Caco-2 (cell line): ENCODE measurements around the gene TMA16. TPM values are rescaled to one million over a fixed set of nuclear protein-coding genes. Genes with fewer than 3 reads are reported as not detected.

ENCODE experiments used
- BruUV-seq: library from RNA; stranded (reverse); fragments of 400-500 nt; replicated peaks from 2 replicates; lab custom pipeline; 2021; lab: Mats Ljungman, UMichigan
- CTCF ChIA-PET: fragments of 300-600 bp; sonication (Branson Sonifier 250); formaldehyde crosslinking; loops from one replicate; lab custom pipeline; 2022; ENCODE audit warnings: antibody characterized with exemption; lab: Charles Lee
- POLR2A ChIA-PET: fragments of 300-600 bp; sonication (Branson Sonifier 250); formaldehyde crosslinking; loops from one replicate; lab custom pipeline; 2022; ENCODE audit warnings: antibody characterized with exemption; lab: Charles Lee
- DNase-seq, 2 experiments: peaks; one replicate each; pipeline versions ENCODE4 v3.0.0 to v3.0.0-alpha.2; 2020 to 2022
- H3K27me3 ChIP-seq: replicated peaks from 2 replicates; pipeline ENCODE4 v1.6.0; 2011; ENCODE audit warnings: low read length; ENCODE audit not compliant: control insufficient read depth, insufficient read depth
- H3K36me3 ChIP-seq: 2 replicates; pipeline ENCODE4 v1.5.1; 2011; ENCODE audit warnings: low read length; ENCODE audit not compliant: control insufficient read depth, insufficient read depth
- H3K4me1 ChIP-seq: fragments of 250-450 bp; sonication (Bioruptor Pico); 2 replicates; pipeline ENCODE4 v1.5.1; 2020; ENCODE audit warnings: mild to moderate bottlenecking
- H3K4me3 ChIP-seq: 2 replicates; pipeline ENCODE4 v1.5.1; 2011; ENCODE audit warnings: low read depth, mild to moderate bottlenecking, control low read depth, low read length
- H3K9me3 ChIP-seq: fragments of 250-450 bp; sonication (Bioruptor Pico); 2 replicates; pipeline ENCODE4 v1.5.1; 2020; ENCODE audit warnings: mild to moderate bottlenecking, moderate library complexity
- H3K27ac Mint-ChIP-seq: one replicate; pipeline ENCODE4 v1.8.0; 2022; ENCODE audit warnings: mixed read lengths; ENCODE audit not compliant: unreplicated experiment
- H3K27me3 Mint-ChIP-seq: one replicate; pipeline ENCODE4 v1.8.0; 2022; ENCODE audit warnings: mixed read lengths; ENCODE audit not compliant: insufficient read depth, unreplicated experiment
- H3K36me3 Mint-ChIP-seq: one replicate; pipeline ENCODE4 v1.8.0; 2022; ENCODE audit warnings: mild to moderate bottlenecking, mixed read lengths; ENCODE audit not compliant: insufficient read depth, unreplicated experiment
- H3K4me1 Mint-ChIP-seq: one replicate; pipeline ENCODE4 v1.8.0; 2022; ENCODE audit warnings: low read depth, mixed read lengths; ENCODE audit not compliant: unreplicated experiment
- H3K4me3 Mint-ChIP-seq: one replicate; pipeline ENCODE4 v1.8.0; 2022; ENCODE audit warnings: mild to moderate bottlenecking, moderate library complexity, mixed read lengths; ENCODE audit not compliant: unreplicated experiment
- H3K9me3 Mint-ChIP-seq: one replicate; pipeline ENCODE4 v1.8.0; 2022; ENCODE audit warnings: mixed read lengths; ENCODE audit not compliant: unreplicated experiment
- intact Hi-C: fragments of 100-400 bp; cut with micrococcal nuclease; formaldehyde crosslinking; loops from one replicate; pipeline ENCODE4 v1.10.0; 2022; ENCODE audit not compliant: unreplicated experiment
- total RNA-seq: library from RNA; stranded (reverse); gene quantifications from 2 replicates; pipeline ENCODE4 v1.2.3, GENCODE V29; 2022
- TF ChIP-seq, protein P1 (sequence below), 2 experiments: fragments of 200-600 bp in 1 of 2; IDR thresholded peaks; 1 replicate in 1 of 2; 2 replicates in 1 of 2; pipeline versions ENCODE4 v1.5.1 to v1.8.0; 2011 to 2022; ENCODE audit warnings: antibody characterized with exemption in 1 of 2, control low read depth in 1 of 2, inconsistent platforms in 1 of 2, low read depth in 1 of 2, low read length in 1 of 2, mild to moderate bottlenecking in 1 of 2, moderate library complexity in 1 of 2; ENCODE audit not compliant: insufficient read depth in 1 of 2, severe bottlenecking in 1 of 2, unreplicated experiment in 1 of 2

The TMA16 gene
- total RNA-seq, 1 experiment from 2014 or later, result 31.1 TPM

DNA sequence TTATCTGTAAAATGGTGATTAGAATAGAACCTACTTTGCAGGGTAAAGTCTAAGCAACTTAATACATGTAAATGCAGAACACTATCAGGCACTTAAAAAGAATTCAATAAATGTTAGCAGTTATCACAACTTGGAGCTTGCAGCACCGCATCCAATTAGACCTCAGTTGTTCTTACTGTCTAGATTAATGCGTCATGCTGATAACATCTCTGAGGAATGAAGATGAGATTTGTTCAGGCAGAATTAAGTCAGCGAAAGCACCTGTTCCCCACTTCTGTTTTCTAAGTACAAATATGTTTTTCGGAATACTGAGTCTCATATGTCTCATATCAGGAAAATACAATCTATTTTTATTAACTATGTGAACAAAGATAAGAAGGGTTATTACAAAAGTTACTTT is 58.7 kb downstream of the TMA16 start:
- Histone ChIP-seq H3K9me3 (no peaks in the 10 kb centered on the region), H3K4me1 (no peaks in the 10 kb centered on the region), H3K36me3 (no peaks in the 10 kb centered on the region), H3K4me3 (no peak overlapping the region), H3K27me3 (no peaks in the 10 kb centered on the region)
- Mint-ChIP-seq H3K36me3 (no peaks in the 10 kb centered on the region), H3K4me3 (no peak overlapping the region), H3K27ac (no peak overlapping the region), H3K9me3 (no peaks in the 10 kb centered on the region), H3K4me1 (no peaks in the 10 kb centered on the region), H3K27me3 (peaks cover 4% of the 10 kb centered on the region)
- no TSS peak for BruUV-seq
- intact Hi-C loops, result no loop called here
- TF ChIP-seq, protein P1, sequence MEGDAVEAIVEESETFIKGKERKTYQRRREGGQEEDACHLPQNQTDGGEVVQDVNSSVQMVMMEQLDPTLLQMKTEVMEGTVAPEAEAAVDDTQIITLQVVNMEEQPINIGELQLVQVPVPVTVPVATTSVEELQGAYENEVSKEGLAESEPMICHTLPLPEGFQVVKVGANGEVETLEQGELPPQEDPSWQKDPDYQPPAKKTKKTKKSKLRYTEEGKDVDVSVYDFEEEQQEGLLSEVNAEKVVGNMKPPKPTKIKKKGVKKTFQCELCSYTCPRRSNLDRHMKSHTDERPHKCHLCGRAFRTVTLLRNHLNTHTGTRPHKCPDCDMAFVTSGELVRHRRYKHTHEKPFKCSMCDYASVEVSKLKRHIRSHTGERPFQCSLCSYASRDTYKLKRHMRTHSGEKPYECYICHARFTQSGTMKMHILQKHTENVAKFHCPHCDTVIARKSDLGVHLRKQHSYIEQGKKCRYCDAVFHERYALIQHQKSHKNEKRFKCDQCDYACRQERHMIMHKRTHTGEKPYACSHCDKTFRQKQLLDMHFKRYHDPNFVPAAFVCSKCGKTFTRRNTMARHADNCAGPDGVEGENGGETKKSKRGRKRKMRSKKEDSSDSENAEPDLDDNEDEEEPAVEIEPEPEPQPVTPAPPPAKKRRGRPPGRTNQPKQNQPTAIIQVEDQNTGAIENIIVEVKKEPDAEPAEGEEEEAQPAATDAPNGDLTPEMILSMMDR (IDR thresholded peaks at IDR 0.05; ENCODE audit: insufficient read depth in 1 of 2, low read depth in 1 of 2, low read length in 1 of 2, severe bottlenecking in 1 of 2, unreplicated experiment in 1 of 2), result no peak
- POLR2A ChIA-PET, result no interaction called here
- no peak for DNase-seq
- CTCF ChIA-PET, result no interaction called here

DNA sequence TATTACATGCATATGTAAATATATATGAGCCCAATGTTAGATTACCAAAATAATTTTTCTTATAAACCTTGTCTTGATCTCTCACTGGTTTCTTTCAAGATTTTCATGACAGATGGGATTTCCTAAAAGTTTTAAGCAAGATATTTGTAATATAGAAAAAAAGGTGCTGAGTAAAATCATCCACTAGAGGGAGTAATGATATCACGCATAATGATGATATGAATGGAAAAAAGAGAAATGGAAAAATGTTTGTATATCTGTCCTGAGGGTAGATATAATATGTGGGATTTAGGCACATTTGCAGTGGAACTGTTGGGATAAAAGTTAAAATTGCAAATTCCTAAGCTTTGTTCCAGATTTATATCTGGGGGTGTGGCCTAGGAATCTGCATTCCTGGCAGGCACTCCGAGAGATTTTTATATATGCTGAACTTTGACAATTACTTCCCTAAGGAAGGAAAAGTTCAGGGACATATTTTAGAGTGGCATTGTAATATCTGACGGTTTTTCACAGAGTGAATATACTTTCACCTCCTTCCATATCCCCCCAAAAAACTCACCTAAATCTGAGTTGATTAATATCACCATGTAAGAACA is 60.5 kb downstream of the TMA16 start:
- H3K4me1 ChIP-seq, result no peaks in the 10 kb centered on the region
- Mint-ChIP-seq H3K27ac (no peak overlapping the region), H3K27me3 (peaks cover 4% of the 10 kb centered on the region), H3K4me1 (no peaks in the 10 kb centered on the region), H3K9me3 (no peaks in the 10 kb centered on the region), H3K36me3 (no peaks in the 10 kb centered on the region), H3K4me3 (no peak overlapping the region)
- H3K36me3 ChIP-seq, result no peaks in the 10 kb centered on the region
- no peak overlapping the region for H3K4me3 ChIP-seq
- intact Hi-C loops, result loop anchor here (1.0 to 5.0 kb wide), 5 partner anchors 47 to 1192 kb away; no protein-coding TSS in a partner anchor
- H3K9me3 ChIP-seq, result no peaks in the 10 kb centered on the region
- TF ChIP-seq, protein P1 (IDR thresholded peaks at IDR 0.05; ENCODE audit: insufficient read depth in 1 of 2, low read depth in 1 of 2, low read length in 1 of 2, severe bottlenecking in 1 of 2, unreplicated experiment in 1 of 2), result peak; percentile 42 to 49
- ChIA-PET CTCF (no interaction called here), POLR2A (no interaction called here)
- no peaks in the 10 kb centered on the region for H3K27me3 ChIP-seq
- no TSS peak for BruUV-seq
- no peak for DNase-seq

DNA sequence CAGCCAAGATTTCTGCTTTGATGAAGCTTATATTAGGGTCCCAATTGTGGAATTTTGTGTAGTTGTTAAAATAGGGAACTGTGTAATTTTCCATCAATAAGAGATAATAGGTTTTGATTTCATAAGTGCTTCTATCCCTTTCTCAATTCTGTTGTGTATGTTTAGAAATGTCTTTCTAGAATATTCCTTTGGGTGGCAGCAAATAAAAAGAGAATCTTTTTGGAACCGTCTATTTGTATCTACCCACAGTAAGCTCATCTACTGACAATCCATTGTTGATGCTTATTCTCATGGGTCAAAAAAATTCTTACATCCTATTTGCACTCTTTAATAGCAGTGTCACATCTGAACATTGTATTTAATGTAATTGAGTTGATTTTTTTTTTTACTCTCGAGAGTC is 61.7 kb downstream of the TMA16 start:
- BruUV-seq, result no TSS peak
- no peak overlapping the region for H3K4me3 ChIP-seq
- Mint-ChIP-seq H3K9me3 (no peaks in the 10 kb centered on the region), H3K4me1 (no peaks in the 10 kb centered on the region), H3K4me3 (no peak overlapping the region), H3K27ac (no peak overlapping the region), H3K36me3 (no peaks in the 10 kb centered on the region), H3K27me3 (peaks cover 4% of the 10 kb centered on the region)
- H3K4me1 ChIP-seq, result no peaks in the 10 kb centered on the region
- no peak for DNase-seq
- intact Hi-C loops, result loop anchor here (1.0 to 5.0 kb wide), 3 partner anchors 46 to 1191 kb away; no protein-coding TSS in a partner anchor
- H3K27me3 ChIP-seq, result no peaks in the 10 kb centered on the region
- TF ChIP-seq, protein P1 (IDR thresholded peaks at IDR 0.05; ENCODE audit: insufficient read depth in 1 of 2, low read depth in 1 of 2, low read length in 1 of 2, severe bottlenecking in 1 of 2, unreplicated experiment in 1 of 2), result peak in 1 of 2 experiments; percentile 27
- no peaks in the 10 kb centered on the region for H3K9me3 ChIP-seq
- POLR2A ChIA-PET, result no interaction called here
- no peaks in the 10 kb centered on the region for H3K36me3 ChIP-seq
- CTCF ChIA-PET, result interaction anchor here (1.0 to 1.4 kb wide), 5 partner anchors 62 to 457 kb away, joined by 3 to 5 read pairs (median 4); partner anchors contain the start of gene TMA16
